B cell (primary cell): ENCODE results near the gene CCDC93. TPM values are rescaled to one million over a fixed set of nuclear protein-coding genes. Genes with fewer than 3 reads are reported as not detected.
A peak's percentile ranks its signal among the peaks of the same experiment; 100 is the strongest.

ENCODE experiments used
- ATAC-seq: fragments of 200-7000 bp; cut with Tn5 transposase; one replicate; pipeline ENCODE4 v1.10.0; 2021; ENCODE audit warnings: low read depth, mild to moderate bottlenecking, moderate number of reproducible peaks, moderate library complexity
- CTCF ChIA-PET: fragments of 350-600 bp; sonication (Branson Sonifier 250); formaldehyde crosslinking; loops from one replicate; lab custom pipeline; 2021; ENCODE audit warnings: antibody characterized with exemption, inconsistent platforms; lab: Charles Lee
- POLR2A ChIA-PET: fragments of 350-600 bp; sonication (Branson Sonifier 250); formaldehyde crosslinking; loops from one replicate; lab custom pipeline; 2021; ENCODE audit warnings: antibody characterized with exemption; lab: Charles Lee
- DNase-seq: peaks from one replicate; pipeline ENCODE4 v3.0.0; 2013
- H2AFZ ChIP-seq: 2 replicates; pipeline ENCODE4 v1.6.1; 2012; ENCODE audit warnings: mild to moderate bottlenecking, low read depth, low read length; ENCODE audit not compliant: insufficient read depth, poor library complexity, severe bottlenecking
- H3K27ac ChIP-seq, 2 donors: 1 replicate in 1 of 2; 2 replicates in 1 of 2; pipeline ENCODE4 v1.5.1; 2012 to 2013; ENCODE audit warnings: low read length in 2 of 2, mild to moderate bottlenecking in 2 of 2, moderate library complexity in 1 of 2
- H3K27me3 ChIP-seq, 4 experiments: fragments of 200-600 bp in 1 of 4; sonication (generic) in 1 of 4; replicated peaks in 1 of 4; 1 replicate in 2 of 4; 2 replicates in 2 of 4; pipeline versions ENCODE4 v1.6.1 to v1.7.0; 2013 to 2016; ENCODE audit warnings: low read length in 3 of 4, mild to moderate bottlenecking in 2 of 4, mixed read lengths in 1 of 4, moderate library complexity in 1 of 4; ENCODE audit not compliant: insufficient read depth in 4 of 4, control insufficient read depth in 3 of 4; ENCODE audit errors: control extremely low read depth in 1 of 4
- H3K36me3 ChIP-seq, 2 experiments: replicated peaks in 1 of 2; 1 replicate in 1 of 2; 2 replicates in 1 of 2; pipeline versions ENCODE4 v1.6.1 to v1.7.1; 2013; ENCODE audit warnings: low read length in 1 of 2; ENCODE audit not compliant: insufficient read depth in 2 of 2, control insufficient read depth in 1 of 2; ENCODE audit errors: control extremely low read depth in 1 of 2, extremely low read depth in 1 of 2
- H3K4me1 ChIP-seq, 2 donors: fragments of 200-600 bp in 1 of 2; sonication (generic) in 1 of 2; 1 replicate in 1 of 2; 2 replicates in 1 of 2; pipeline versions ENCODE4 v1.5.1 to v1.6.1; 2013 to 2017; ENCODE audit warnings: low read length in 2 of 2; ENCODE audit not compliant: control insufficient read depth in 2 of 2, insufficient read depth in 2 of 2
- H3K4me2 ChIP-seq: replicated peaks from 2 replicates; pipeline ENCODE3; 2012; ENCODE audit warnings: mild to moderate bottlenecking, low read depth, low read length; ENCODE audit not compliant: poor library complexity, severe bottlenecking
- H3K4me3 ChIP-seq, 5 experiments: fragments of 200-600 bp in 1 of 5; sonication (generic) in 1 of 5; 1 replicate in 3 of 5; 2 replicates in 2 of 5; pipeline versions ENCODE4 v1.5.1 to v1.7.0; 2011 to 2016; ENCODE audit warnings: low read length in 4 of 5, mild to moderate bottlenecking in 4 of 5, low read depth in 2 of 5, control low read depth in 1 of 5, moderate library complexity in 1 of 5; ENCODE audit not compliant: insufficient read depth in 1 of 5; ENCODE audit errors: control extremely low read depth in 1 of 5, extremely low read depth in 1 of 5
- H3K79me2 ChIP-seq: fragments of 200-600 bp; sonication (generic); one replicate; pipeline ENCODE4 v1.6.0; 2016; ENCODE audit warnings: low read length; ENCODE audit not compliant: control insufficient read depth, insufficient read depth
- H3K9ac ChIP-seq: fragments of 200-600 bp; sonication (generic); 2 replicates; pipeline ENCODE4 v1.6.1; 2017; ENCODE audit warnings: mild to moderate bottlenecking, low read length, moderate library complexity
- H3K9me3 ChIP-seq, 3 donors: one replicate each; pipeline versions ENCODE4 v1.6.1 to v1.7.1; 2013; ENCODE audit warnings: low read length in 2 of 3; ENCODE audit not compliant: control insufficient read depth in 2 of 3, insufficient read depth in 1 of 3; ENCODE audit errors: control extremely low read depth in 1 of 3
- H4K20me1 ChIP-seq: 2 replicates; pipeline ENCODE4 v1.6.0; 2012; ENCODE audit warnings: mild to moderate bottlenecking, low read length; ENCODE audit not compliant: insufficient read depth, control insufficient read depth, poor library complexity, severe bottlenecking
- H3K27ac Mint-ChIP-seq: one replicate; pipeline ENCODE4 v1.8.0; 2021; ENCODE audit warnings: mixed read lengths
- H3K27me3 Mint-ChIP-seq: one replicate; pipeline ENCODE4 v1.8.0; 2021; ENCODE audit warnings: mixed read lengths
- H3K4me1 Mint-ChIP-seq: one replicate; pipeline ENCODE4 v1.8.0; 2021; ENCODE audit warnings: mixed read lengths
- H3K4me3 Mint-ChIP-seq: one replicate; pipeline ENCODE4 v1.8.0; 2021; ENCODE audit warnings: mixed read lengths
- H3K9me3 Mint-ChIP-seq: one replicate; pipeline ENCODE4 v1.8.0; 2022; ENCODE audit warnings: mixed read lengths; ENCODE audit not compliant: insufficient read depth
- EZH2 ChIP-seq: IDR thresholded peaks from 2 replicates; pipeline ENCODE4 v1.6.1; 2012; ENCODE audit warnings: borderline replicate concordance, low read depth, mild to moderate bottlenecking, moderate library complexity, low read length; ENCODE audit not compliant: insufficient read depth, poor library complexity, severe bottlenecking
- WGBS: methylation state at CpG from one replicate; pipeline ENCODE4 v1.1.5; 2013; ENCODE audit warnings: missing lambda C conversion rate; ENCODE audit not compliant: insufficient coverage; 5-methylcytosine and 5-hydroxymethylcytosine counted together
- intact Hi-C: fragments of 100-400 bp; cut with micrococcal nuclease; formaldehyde crosslinking; loops from one replicate; pipeline ENCODE4 v1.10.0; 2022
- polyA plus RNA-seq: library from polyadenylated mRNA; depleted of rRNA; stranded (reverse); fragments of >200 nt; gene quantifications from 2 replicates; pipeline ENCODE4 v1.2.3, GENCODE V29; 2012
- total RNA-seq, 2 donors: library from RNA; stranded (reverse); fragments of 120-200 nt in 1 of 2; gene quantifications; 1 replicate in 1 of 2; 2 replicates in 1 of 2; pipeline versions ENCODE4 v1.2.3 to v1.2.4, GENCODE V29; 2013 to 2022
- TF ChIP-seq, protein P1 (sequence below): fragments of 200-600 bp; IDR thresholded peaks from one replicate; pipeline ENCODE4 v1.8.0; 2022; ENCODE audit warnings: antibody characterized with exemption, mild to moderate bottlenecking

Gene CCDC93
- total and polyA plus RNA-seq, 2 donors (not counting 1 experiment from before 2014, with no cell fraction given), result 17.5 to 79.6 TPM

DNA sequence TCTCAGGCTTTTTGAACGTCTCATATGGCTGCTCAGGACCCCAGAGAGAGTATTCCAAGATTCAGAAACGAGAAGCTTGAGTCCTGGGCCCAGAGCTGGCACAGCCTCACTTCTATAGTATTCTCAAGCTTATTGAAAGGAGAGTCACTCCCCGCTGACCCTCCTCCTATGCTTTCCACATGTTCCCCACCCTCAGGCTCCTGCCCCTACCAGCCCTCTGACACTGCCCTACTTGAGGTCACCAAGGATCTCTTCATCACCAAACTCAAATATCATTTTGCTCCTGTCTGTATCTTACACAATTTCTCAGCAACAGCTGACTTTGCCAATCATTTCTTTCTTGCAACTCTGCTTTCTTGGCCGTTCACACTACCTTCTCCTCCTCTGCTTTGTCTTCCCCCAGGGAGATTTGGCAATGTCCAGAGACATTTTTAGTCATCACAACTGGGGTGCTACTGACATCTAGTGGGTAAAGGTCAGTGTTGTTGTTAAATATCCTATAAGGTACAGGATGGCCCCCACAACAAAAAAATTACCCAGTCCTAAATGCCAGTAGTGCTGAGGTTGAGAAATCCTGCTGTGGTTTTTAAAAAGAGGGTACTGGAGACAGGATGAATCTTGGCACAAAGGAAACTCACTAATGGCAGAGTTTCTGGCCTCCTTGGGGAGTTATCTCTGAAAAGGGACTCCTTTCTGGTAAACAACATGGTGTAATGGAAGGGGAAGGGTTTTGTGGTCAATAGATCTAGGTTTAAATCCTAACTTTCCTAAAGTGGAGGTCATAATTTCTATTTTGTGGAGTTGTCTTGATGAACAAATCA, 47.5 kb upstream of the CCDC93 start:
- Histone ChIP-seq H2AFZ (no peak overlapping the region), H3K79me2 (no peaks in the 10 kb centered on the region), H3K27ac (no peak overlapping the region), H3K4me3 (no peak overlapping the region), H3K27me3 (peaks cover 0 to 5% (median 0%) of the 10 kb centered on the region in 4 experiments), H3K9me3 (no peaks in the 10 kb centered on the region), H3K36me3 (no peaks in the 10 kb centered on the region), H3K4me2 (no peak overlapping the region), H4K20me1 (no peaks in the 10 kb centered on the region), H3K9ac (no peak overlapping the region), H3K4me1 (peaks cover 33 to 45% of the 10 kb centered on the region in 2 donors)
- peak; percentile 84 for ATAC-seq
- Mint-ChIP-seq H3K4me1 (peaks cover 43% of the 10 kb centered on the region), H3K27ac (peak overlapping the region; percentile 60), H3K4me3 (peak overlapping the region; percentile 10), H3K27me3 (peaks cover 13% of the 10 kb centered on the region), H3K9me3 (no peaks in the 10 kb centered on the region)
- WGBS, result 83% methylated on average over 3 of the region's 4 CpGs
- TF ChIP-seq EZH2, result no peak
- TF ChIP-seq, protein P1, sequence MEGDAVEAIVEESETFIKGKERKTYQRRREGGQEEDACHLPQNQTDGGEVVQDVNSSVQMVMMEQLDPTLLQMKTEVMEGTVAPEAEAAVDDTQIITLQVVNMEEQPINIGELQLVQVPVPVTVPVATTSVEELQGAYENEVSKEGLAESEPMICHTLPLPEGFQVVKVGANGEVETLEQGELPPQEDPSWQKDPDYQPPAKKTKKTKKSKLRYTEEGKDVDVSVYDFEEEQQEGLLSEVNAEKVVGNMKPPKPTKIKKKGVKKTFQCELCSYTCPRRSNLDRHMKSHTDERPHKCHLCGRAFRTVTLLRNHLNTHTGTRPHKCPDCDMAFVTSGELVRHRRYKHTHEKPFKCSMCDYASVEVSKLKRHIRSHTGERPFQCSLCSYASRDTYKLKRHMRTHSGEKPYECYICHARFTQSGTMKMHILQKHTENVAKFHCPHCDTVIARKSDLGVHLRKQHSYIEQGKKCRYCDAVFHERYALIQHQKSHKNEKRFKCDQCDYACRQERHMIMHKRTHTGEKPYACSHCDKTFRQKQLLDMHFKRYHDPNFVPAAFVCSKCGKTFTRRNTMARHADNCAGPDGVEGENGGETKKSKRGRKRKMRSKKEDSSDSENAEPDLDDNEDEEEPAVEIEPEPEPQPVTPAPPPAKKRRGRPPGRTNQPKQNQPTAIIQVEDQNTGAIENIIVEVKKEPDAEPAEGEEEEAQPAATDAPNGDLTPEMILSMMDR, result peak; percentile 79
- intact Hi-C loops, result loop anchor here (1.0 kb wide), 2 partner anchors 15 to 29 kb away; no protein-coding TSS in a partner anchor
- ChIA-PET CTCF (interaction anchor here (0.8 to 24.7 kb wide), 23 partner anchors 10 to 804 kb away, joined by 3 to 784 read pairs (median 5); partner anchors contain the start of genes CCDC93, DDX18 and INSIG2), POLR2A (interaction anchor here (0.8 to 1.2 kb wide), 2 partner anchors 15 to 247 kb away, joined by 3 to 4 read pairs; partner anchors contain the start of gene DDX18)
- DNase-seq, result peak; percentile 72
